PC-3 (cell line): Measurements from ENCODE around the gene RHOB. TPM values are rescaled to one million over a fixed set of nuclear protein-coding genes. Genes with fewer than 3 reads are reported as not detected.

Experiments used
- ATAC-seq: fragments of 200-7000 bp; cut with Tn5 transposase; 2 replicates; pipeline ENCODE4 v1.9.1; 2020; ENCODE audit warnings: mild to moderate bottlenecking, moderate library complexity
- Bru-seq: library from RNA; stranded (reverse); fragments of 400-500 nt; gene quantifications from one replicate; lab custom pipeline; 2021; lab: Mats Ljungman, UMichigan
- BruChase-seq, 2 experiments: library from RNA; stranded (reverse); fragments of 400-500 nt; gene quantifications; one replicate each; lab custom pipeline; 2021; lab: Mats Ljungman, UMichigan
- BruUV-seq: library from RNA; stranded (reverse); fragments of 400-500 nt; replicated peaks from 2 replicates; lab custom pipeline; 2021; lab: Mats Ljungman, UMichigan
- CTCF ChIA-PET: fragments of 300-600 bp; sonication (Branson Sonifier 250); formaldehyde crosslinking; loops from one replicate; lab custom pipeline; 2022; ENCODE audit warnings: antibody characterized with exemption; lab: Charles Lee
- POLR2A ChIA-PET: fragments of 300-600 bp; sonication (Branson Sonifier 250); formaldehyde crosslinking; loops from one replicate; lab custom pipeline; 2022; ENCODE audit warnings: antibody characterized with exemption; ENCODE audit not compliant: unreplicated experiment; lab: Charles Lee
- DNase-seq: peaks from one replicate; pipeline ENCODE4 v3.0.0-alpha.2; 2015
- H2AFZ ChIP-seq: fragments of 300-600 bp; sonication (generic); 2 replicates; pipeline ENCODE4 v1.6.0; 2016; ENCODE audit warnings: antibody characterized with exemption, low read length
- H3F3A ChIP-seq: fragments of 300-600 bp; sonication (generic); one replicate; pipeline ENCODE4 v1.6.0; 2017; ENCODE audit warnings: antibody characterized with exemption, low read length, control low read depth, mild to moderate bottlenecking; ENCODE audit not compliant: unreplicated experiment
- H3K27ac ChIP-seq: fragments of 300-600 bp; sonication (generic); 2 replicates; pipeline ENCODE4 v1.5.1; 2016; ENCODE audit warnings: mild to moderate bottlenecking, low read length
- H3K27me3 ChIP-seq: fragments of 300-600 bp; sonication (generic); 2 replicates; pipeline ENCODE4 v1.6.1; 2016; ENCODE audit warnings: low read length, mixed read lengths
- H3K36me3 ChIP-seq: fragments of 300-600 bp; sonication (generic); 2 replicates; pipeline ENCODE4 v1.6.1; 2016; ENCODE audit warnings: low read depth, mixed run types, low read length, mixed read lengths
- H3K4me1 ChIP-seq: fragments of 300-600 bp; sonication (generic); 2 replicates; pipeline ENCODE4 v1.5.1; 2016; ENCODE audit warnings: low read length; ENCODE audit not compliant: insufficient read depth
- H3K4me2 ChIP-seq: fragments of 300-600 bp; sonication (generic); 2 replicates; pipeline ENCODE4 v1.6.0; 2016; ENCODE audit warnings: low read length
- H3K4me3 ChIP-seq: fragments of 300-600 bp; sonication (generic); 2 replicates; pipeline ENCODE4 v1.5.1; 2016; ENCODE audit warnings: mild to moderate bottlenecking, low read length, mixed read lengths
- H3K79me2 ChIP-seq: fragments of 300-600 bp; sonication (generic); 2 replicates; pipeline ENCODE4 v1.6.1; 2017; ENCODE audit warnings: low read length, mixed read lengths
- H3K9ac ChIP-seq: fragments of 300-600 bp; sonication (generic); 2 replicates; pipeline ENCODE4 v1.6.0; 2016; ENCODE audit warnings: mild to moderate bottlenecking, low read length
- H3K9me2 ChIP-seq: fragments of 300-600 bp; sonication (generic); replicated peaks from 2 replicates; pipeline ENCODE4 v1.6.1; 2016; ENCODE audit warnings: mixed run types, low read length, mixed read lengths
- H3K9me3 ChIP-seq: fragments of 300-600 bp; sonication (generic); 2 replicates; pipeline ENCODE4 v1.6.1; 2016; ENCODE audit warnings: low read length, mixed read lengths
- H4K20me1 ChIP-seq: fragments of 300-600 bp; sonication (generic); 2 replicates; pipeline ENCODE4 v1.6.1; 2016; ENCODE audit warnings: low read length, mixed read lengths
- CTCF ChIP-seq: fragments of 300-600 bp; sonication (generic); conservative IDR thresholded peaks from 2 replicates; pipeline ENCODE4 v1.5.1; 2017; ENCODE audit warnings: antibody characterized with exemption, low read depth, mild to moderate bottlenecking, low read length
- EZH2 ChIP-seq: fragments of 300-600 bp; sonication (generic); IDR thresholded peaks from one replicate; pipeline ENCODE4 v1.6.1; 2017; ENCODE audit warnings: antibody characterized with exemption, mild to moderate bottlenecking, low read length; ENCODE audit not compliant: unreplicated experiment
- EZH2phosphoT487 ChIP-seq: fragments of 300-600 bp; sonication (generic); IDR thresholded peaks from 2 replicates; pipeline ENCODE4 v1.6.1; 2018; ENCODE audit warnings: mild to moderate bottlenecking, antibody characterized with exemption, low read length, borderline replicate concordance
- intact Hi-C: fragments of 100-400 bp; cut with micrococcal nuclease; formaldehyde crosslinking; loops from 2 replicates; pipeline ENCODE4 v1.9.0; 2023
- long read RNA-seq: library from polyadenylated mRNA; unstranded; transcript quantifications from one replicate; pipeline ENCODE4 v2.0.0, GENCODE V29; 2021; ENCODE audit not compliant: unreplicated experiment
- total RNA-seq: library from RNA; depleted of rRNA; stranded (reverse); fragments of >200 nt; gene quantifications from 2 replicates; pipeline ENCODE4 v1.2.3, GENCODE V29; 2014; rRNA removed

Gene RHOB
- total RNA-seq: 88.5 and 108 TPM in 2 replicates
- Bru-seq, nascent RNA: percentile 76 among the genes with signal in this experiment
- percentile 74 among the genes with signal in this experiment for BruChase-seq, experiment 1, labeled RNA remaining after a 6-hour chase
- percentile 90 among the genes with signal in this experiment for BruChase-seq, experiment 2, labeled RNA remaining after a 2-hour chase
- long read RNA-seq, transcript RHOB-201 (1 exons, 2,372 nt): major isoform, 15 of 15 reads
- long read RNA-seq, partial matches to known transcripts: 0 of 15 reads
- long read RNA-seq, other reads (novel, unspliced or antisense): 0 of 15 reads

GRCh38 chr2:20446917-20447436 lies at the start of gene RHOB:
Gene RHOB (plus strand): TSS chr2:20447074. CDS start chr2:20447466, 392 bp downstream.
- intact Hi-C loops: loop anchor here (5.0 kb wide), 1 partner anchor 145 kb away; no protein-coding TSS in a partner anchor
- DNase-seq (peak; percentile 99), ATAC-seq (peak; percentile 88)
- peak within 1 kb of the TSS; percentile 84 for H3K4me3 ChIP-seq
- no TSS peak for BruUV-seq
- POLR2A ChIA-PET: interaction anchor here (0.6 to 1.7 kb wide), 23 partner anchors 9 to 395 kb away, joined by 3 to 17 read pairs (median 4); partner anchors contain the start of genes HS1BP3 and LAPTM4A
- H3K27me3 ChIP-seq: no peaks in the 10 kb centered on the region
- peaks cover 35% of the 10 kb centered on the region for H3K4me1 ChIP-seq
- peaks cover 29% of the 10 kb centered on the region for H4K20me1 ChIP-seq
- no peaks in the 10 kb centered on the region for H3K9me2 ChIP-seq
- no peaks in the 10 kb centered on the region for H3F3A ChIP-seq
- H3K79me2 ChIP-seq: peaks cover 29% of the 10 kb centered on the region
- CTCF ChIA-PET: interaction anchor here (0.6 to 1.6 kb wide), 7 partner anchors 36 to 204 kb away, joined by 3 to 10 read pairs (median 3); partner anchors contain the start of gene HS1BP3
- no peaks in the 10 kb centered on the region for H3K36me3 ChIP-seq
- TF ChIP-seq EZH2phosphoT487 (no peak), CTCF (no peak), EZH2 (no peak)
- peak within 1 kb of the TSS; percentile 72 for H2AFZ ChIP-seq
- H3K4me2 ChIP-seq: peak within 1 kb of the TSS; percentile 97
- H3K9me3 ChIP-seq: no peaks in the 10 kb centered on the region
- peak within 1 kb of the TSS; percentile 86 for H3K9ac ChIP-seq
- H3K27ac ChIP-seq: 0 out of 2 replicates have a peak within 1 kb of the TSS, but pooled peaks have one; percentile 8

- no peaks in the 10 kb centered on the region for H3K9me3 ChIP-seq
- no peak overlapping the region for H3K4me3 ChIP-seq
- TF ChIP-seq EZH2 (no peak), EZH2phosphoT487 (no peak)
- POLR2A ChIA-PET: no interaction called here
- H3K27me3 ChIP-seq: no peaks in the 10 kb centered on the region
- H2AFZ ChIP-seq: no peak overlapping the region
- no peaks in the 10 kb centered on the region for H3F3A ChIP-seq
- peaks cover 9% of the 10 kb centered on the region for H3K4me1 ChIP-seq
- no peak overlapping the region for H3K9ac ChIP-seq
- CTCF ChIA-PET: interaction anchor here (0.7 kb wide), 1 partner anchor 149 kb away, joined by 4 read pairs; no protein-coding TSS in a partner anchor
- no peaks in the 10 kb centered on the region for H3K9me2 ChIP-seq
- H3K79me2 ChIP-seq: no peaks in the 10 kb centered on the region
- H3K36me3 ChIP-seq: no peaks in the 10 kb centered on the region
- BruUV-seq: no TSS peak
- H3K4me2 ChIP-seq: no peak overlapping the region
- DNase-seq (no peak), ATAC-seq (no peak)
- H3K27ac ChIP-seq: no peak overlapping the region
- no peaks in the 10 kb centered on the region for H4K20me1 ChIP-seq
- intact Hi-C loops: loop anchor here (5.0 kb wide), 1 partner anchor 44 kb away; no protein-coding TSS in a partner anchor
Measured at GRCh38 chr2:20397811-20398447, 48.9 kb upstream of the RHOB start.

- POLR2A ChIA-PET: no interaction called here
- intact Hi-C loops: loop anchor here (5.0 kb wide), 1 partner anchor 43 kb away; no protein-coding TSS in a partner anchor
Measured at GRCh38 chr2:20398956-20399567, 47.8 kb upstream of the RHOB start.

More at GRCh38 chr2:20398956-20399567, 47.8 kb upstream of the RHOB start:
- no TSS peak for BruUV-seq
- Histone ChIP-seq H3K4me2 (no peak overlapping the region), H3K9me2 (no peaks in the 10 kb centered on the region), H4K20me1 (no peaks in the 10 kb centered on the region), H3K36me3 (no peaks in the 10 kb centered on the region), H3K4me3 (no peak overlapping the region), H3K9ac (no peak overlapping the region), H2AFZ (no peak overlapping the region), H3K9me3 (no peaks in the 10 kb centered on the region), H3K4me1 (peaks cover 9% of the 10 kb centered on the region), H3K27ac (no peak overlapping the region), H3K27me3 (no peaks in the 10 kb centered on the region), H3K79me2 (no peaks in the 10 kb centered on the region), H3F3A (no peaks in the 10 kb centered on the region)
- TF ChIP-seq CTCF (no peak), EZH2 (no peak), EZH2phosphoT487 (no peak)
- ATAC-seq: no peak
- DNase-seq: peak; percentile 55
- CTCF ChIA-PET: no interaction called here
